ENCODE results near the gene CAMK1D. TPM values are rescaled to one million over a fixed set of nuclear protein-coding genes. Genes with fewer than 3 reads are reported as not detected.
"Not testable (repeated sequence)": the region's sequence is repeated elsewhere in the genome, so short reads cannot be mapped to it uniquely, and the experiment has no call there.

Gene CAMK1D
- total RNA-seq, 1 experiment from 2014 or later, result 2.3 TPM

GRCh38 chr10:12721334-12721733 is 372.0 kb downstream of the CAMK1D start:
- no peak for DNase-seq (ENCODE audit: low spot score)

GRCh38 chr10:12723220-12723619 is 373.9 kb downstream of the CAMK1D start:
- DNase-seq (ENCODE audit: low spot score), result no peak

GRCh38 chr10:12724807-12725579 is 375.6 kb downstream of the CAMK1D start:
- DNase-seq (ENCODE audit: low spot score), result no peak

- not testable (repeated sequence) for DNase-seq (ENCODE audit: low spot score)
Observed at GRCh38 chr10:12725580-12725888, 376.2 kb downstream of the CAMK1D start.

GRCh38 chr10:12726971-12727831 is 377.9 kb downstream of the CAMK1D start:
- DNase-seq (ENCODE audit: low spot score), result no peak

DNA sequence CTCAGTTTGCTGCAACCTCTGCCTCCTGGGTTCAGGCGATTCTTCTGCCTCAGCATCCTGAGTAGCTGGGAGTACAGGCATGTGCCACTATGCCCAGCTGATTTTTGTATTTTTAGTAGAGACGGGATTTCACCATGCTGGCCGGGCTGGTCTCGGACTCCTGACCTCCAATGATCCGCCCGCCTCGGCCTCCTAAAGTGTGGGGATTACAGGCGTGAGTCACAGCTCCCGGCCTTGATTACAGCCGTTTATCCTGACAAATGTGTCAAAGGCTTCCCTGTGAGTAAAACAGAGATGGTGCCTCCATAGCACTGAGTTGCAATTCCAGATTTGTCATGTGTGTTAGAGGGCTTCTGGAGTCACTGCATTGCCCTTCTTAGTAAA is 378.5 kb downstream of the CAMK1D start:
- no peak for DNase-seq (ENCODE audit: low spot score)

DNA sequence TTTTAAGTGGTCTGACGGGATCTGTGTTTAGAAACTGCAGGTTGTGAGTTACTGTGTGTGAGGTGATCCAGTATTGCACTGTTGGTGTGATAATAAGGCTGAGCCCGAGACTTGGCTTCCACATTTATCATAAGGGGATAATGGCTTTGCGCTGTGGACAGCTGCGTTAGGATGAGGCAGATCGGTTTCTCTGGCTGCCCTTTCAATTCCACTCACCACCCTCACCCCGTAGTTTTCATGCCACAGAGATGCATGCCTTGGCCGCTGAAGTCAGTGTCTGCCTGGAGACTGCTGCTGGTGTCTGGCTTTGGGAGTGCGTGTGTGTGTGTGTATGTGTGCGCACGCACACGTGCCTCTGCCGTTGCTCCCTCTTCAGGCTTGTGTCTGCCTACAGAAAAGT is 379.1 kb downstream of the CAMK1D start:
- DNase-seq (ENCODE audit: low spot score), result no peak

- DNase-seq (ENCODE audit: low spot score), result no peak
Observed at GRCh38 chr10:12729885-12730284, 380.5 kb downstream of the CAMK1D start.

DNA sequence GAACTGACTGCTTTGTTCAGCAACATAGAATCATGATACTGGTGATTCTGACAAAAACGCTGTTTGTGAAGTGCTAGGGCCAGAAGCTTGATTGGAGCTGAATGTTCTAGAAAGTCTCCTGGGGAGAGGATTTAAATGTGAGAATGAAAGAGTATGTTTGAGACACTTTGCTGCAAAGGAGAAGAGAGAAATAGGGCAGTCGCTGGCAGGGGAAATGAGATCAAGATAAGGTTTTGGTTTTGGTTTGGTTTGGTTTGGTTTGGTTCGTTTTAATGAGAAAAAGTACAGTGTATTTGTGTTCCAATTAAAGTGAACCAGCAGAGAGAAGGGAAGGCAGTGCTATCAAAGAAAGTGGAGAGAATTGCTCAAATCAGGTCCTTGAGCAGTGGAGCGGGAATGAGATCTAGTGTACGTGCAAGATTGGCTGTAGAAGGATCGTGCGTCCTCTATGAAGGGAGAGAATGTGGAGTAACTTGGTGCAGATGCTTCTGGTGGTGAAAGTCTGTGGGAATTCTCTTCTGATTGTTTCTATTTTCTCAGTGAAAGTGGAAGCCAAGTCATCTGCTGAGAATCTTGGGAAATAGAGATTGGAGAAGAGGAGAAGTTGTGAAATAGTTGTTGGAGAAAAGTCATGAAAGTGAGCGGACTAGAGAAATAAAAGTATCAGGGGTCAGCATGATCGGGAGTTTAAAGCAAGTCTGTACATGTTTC is 381.6 kb downstream of the CAMK1D start:
- no peak for DNase-seq (ENCODE audit: low spot score)

GRCh38 chr10:12733271-12733670 is 383.9 kb downstream of the CAMK1D start:
- DNase-seq (ENCODE audit: low spot score), result no peak

DNA sequence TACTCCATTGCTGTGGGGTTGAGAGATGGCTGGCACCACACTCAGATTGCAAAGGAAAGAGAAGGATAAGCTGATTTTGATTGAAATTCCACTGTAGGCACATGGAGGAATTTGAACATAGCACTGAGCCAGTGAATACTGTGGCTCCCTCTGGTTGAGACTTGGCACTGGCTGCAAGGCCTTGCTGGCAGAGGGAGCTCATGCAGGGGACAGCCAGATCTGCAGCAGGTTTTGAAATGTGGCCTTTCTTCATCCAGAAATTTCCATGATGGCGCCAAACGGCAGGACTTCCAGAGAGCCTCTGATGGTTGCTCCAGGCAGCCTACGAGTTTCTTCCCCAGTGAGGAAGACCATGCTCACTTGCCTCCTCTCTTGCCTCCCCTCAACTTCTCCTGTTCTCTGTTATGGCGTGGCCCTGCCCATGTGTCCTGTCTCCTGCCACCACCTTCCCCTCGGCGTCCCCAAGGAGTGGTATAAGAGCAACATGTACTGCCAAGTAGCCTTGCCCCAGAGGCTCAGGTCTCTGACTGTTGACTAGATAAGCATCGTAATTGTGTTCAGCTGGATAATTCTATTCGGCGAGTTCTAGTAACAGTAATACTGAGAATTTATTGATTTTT is 386.6 kb downstream of the CAMK1D start:
- no peak for DNase-seq (ENCODE audit: low spot score)

GRCh38 chr10:12740813-12741212 is 391.5 kb downstream of the CAMK1D start:
- no peak for DNase-seq (ENCODE audit: low spot score)

- no peak for DNase-seq (ENCODE audit: low spot score)
Observed at GRCh38 chr10:12741360-12741804, 392.0 kb downstream of the CAMK1D start.

DNA sequence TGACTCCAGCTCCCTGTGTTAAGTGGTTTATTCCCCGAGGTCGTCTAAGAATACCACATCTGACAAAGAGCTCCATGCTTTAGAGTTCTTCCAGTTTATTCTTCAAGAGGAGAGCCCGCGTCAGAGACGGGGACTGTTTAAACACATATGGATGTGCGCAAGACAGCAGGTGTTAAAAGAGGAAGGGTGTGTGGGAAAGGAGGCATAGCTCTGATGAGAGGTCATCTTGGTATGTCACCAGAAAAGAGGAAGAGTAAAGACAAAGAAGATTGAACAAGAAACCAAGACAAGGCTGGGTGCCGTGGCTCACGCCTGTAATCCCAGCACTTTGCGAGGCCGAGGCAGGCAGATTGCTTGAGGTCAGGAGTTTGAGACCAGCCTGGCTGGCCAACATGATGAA is 393.4 kb downstream of the CAMK1D start:
- DNase-seq (ENCODE audit: low spot score), result no peak

GRCh38 chr10:12743466-12743865 is 394.1 kb downstream of the CAMK1D start:
- DNase-seq (ENCODE audit: low spot score), result not testable (repeated sequence)

DNA sequence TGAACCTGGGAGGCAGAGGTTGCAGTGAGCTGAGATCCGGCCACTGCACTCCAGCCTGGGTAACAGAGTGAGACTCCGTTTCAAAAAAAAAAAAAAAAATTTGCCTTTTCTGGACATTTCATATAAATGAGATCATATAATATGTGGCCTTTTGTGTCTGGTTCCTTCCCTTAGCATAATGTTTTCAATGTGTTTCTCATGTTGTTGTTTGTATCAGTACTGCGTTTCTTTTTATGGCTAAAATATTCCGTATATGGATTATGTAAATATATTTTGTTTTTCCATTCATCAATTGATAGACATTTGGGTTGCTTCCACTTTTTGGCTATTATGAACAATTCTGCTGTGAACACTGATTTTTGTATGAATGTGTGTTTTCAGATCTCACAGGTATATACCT is 394.6 kb downstream of the CAMK1D start:
- DNase-seq (ENCODE audit: low spot score), result no peak

DNA sequence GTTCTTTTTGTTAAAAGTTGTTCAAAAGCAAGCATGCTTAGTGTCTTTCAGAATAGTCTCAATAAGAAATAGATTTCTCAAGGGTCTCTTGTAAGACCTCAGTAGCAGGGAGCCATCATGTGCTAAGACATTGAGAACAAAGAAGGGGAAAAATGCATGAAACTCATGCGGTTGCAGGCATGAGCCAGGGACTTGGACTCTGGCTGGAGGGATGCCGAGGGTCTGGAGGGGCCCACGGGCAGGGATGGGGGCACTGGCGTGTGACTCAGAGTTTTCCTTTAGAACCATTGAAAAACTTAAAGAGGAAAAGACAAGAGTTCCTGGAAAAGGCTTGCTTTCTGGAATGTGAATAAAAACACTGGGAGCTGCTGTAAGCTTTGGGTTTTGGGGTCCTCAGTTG is 398.8 kb downstream of the CAMK1D start:
- DNase-seq (ENCODE audit: low spot score), result no peak

DNA sequence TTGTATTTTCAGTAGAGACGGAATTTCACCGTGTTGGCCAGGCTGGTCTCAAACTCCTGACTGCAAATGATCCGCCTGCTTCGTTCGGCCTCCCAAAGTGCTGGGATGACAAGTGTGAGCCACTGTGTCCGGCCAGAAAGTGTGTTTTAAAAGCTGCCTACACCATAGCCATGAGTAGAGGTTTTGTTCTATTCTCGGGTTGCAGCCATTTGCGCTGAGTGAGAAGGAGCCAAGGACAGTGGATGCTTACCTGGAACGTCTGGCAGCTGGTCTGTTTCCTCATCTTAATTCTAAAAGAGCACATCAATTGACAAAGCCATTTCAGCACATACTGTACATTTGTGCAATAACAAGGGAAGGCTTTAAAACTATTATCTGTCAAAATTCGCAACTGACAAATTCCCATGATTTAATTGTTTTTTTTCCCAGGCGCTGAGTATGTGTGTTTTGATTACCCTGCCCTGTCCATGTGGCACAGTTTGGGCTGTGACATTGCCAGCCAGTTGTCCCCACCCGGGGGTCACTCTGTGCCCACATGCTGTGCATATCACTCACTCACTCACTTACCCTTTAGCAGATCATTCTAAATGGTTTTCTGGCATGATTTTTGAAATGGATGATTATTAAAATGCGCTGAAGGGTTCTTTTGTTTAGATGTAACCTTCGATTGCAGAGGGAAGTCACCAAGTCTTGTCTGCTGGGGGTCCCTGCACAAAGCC is 400.6 kb downstream of the CAMK1D start:
- no peak for DNase-seq (ENCODE audit: low spot score)

DNA sequence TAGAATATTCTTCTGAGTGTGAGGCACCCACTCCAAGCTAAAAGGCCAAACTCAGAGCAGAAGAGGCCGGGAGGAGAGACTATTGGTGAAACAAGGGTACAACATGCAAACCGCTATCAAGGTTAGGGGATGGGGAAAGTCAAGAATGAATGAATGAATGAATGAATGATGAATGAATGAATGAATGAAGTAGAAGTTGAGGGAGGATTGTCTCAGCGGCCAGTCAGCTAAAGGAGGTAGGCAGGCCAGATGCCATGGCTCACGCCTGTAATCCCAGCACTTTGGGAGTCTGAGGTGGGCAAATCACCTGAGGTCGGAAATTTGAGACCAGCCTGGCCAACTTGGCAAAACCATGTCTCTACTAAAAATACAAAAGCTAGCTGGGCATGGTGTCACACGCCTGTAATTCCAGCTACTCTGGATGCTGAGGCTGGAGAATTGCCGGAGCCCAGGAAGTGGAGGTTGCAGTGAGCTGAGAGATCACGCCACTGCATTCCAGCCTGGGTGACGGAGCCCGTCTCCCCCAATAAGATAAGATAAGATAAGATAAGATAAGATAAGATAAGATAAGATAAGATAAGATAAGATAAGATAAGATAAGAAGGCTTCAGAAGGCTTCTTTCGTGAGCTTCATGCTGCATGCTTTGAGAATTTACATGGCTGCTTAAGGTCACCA is 401.3 kb downstream of the CAMK1D start:
- no peak for DNase-seq (ENCODE audit: low spot score)

GRCh38 chr10:12755075-12755474 is 405.7 kb downstream of the CAMK1D start:
- DNase-seq (ENCODE audit: low spot score), result no peak

DNA sequence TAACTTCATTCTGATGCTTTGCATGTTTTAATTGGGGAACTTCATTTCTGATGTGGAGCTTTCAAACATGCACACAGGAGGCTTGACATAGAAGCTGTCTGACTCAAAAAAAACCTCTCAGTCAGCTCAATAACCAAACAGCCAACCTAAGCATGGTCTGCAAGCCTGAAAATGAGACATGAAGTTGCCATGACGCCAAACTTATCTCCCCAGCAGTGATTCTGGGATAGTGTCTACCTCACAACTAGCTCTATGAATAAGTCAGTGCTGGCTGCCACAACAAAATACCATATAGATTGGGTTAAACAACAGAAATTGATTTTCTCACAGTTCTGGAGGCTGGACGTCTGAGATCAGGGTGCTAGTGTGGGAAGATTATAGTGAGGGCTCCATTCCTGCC is 408.0 kb downstream of the CAMK1D start:
- no peak for DNase-seq (ENCODE audit: low spot score)

Measured in H4 (cell line).